ENCODE data around the gene VSTM2B.
"Not testable (repeated sequence)": the region's sequence is repeated elsewhere in the genome, so short reads cannot be mapped to it uniquely, and the experiment has no call there.

The VSTM2B gene

GRCh38 chr19:29545866-29546582, 20.2 kb downstream of the VSTM2B start:
- DNase-seq (ENCODE audit: low read depth): no peak

- no peak for DNase-seq (ENCODE audit: low read depth)
Measured at GRCh38 chr19:29546583-29547190, 20.9 kb downstream of the VSTM2B start.

GRCh38 chr19:29547361-29547960, 21.7 kb downstream of the VSTM2B start:
- DNase-seq (ENCODE audit: low read depth): no peak

- DNase-seq (ENCODE audit: low read depth): no peak
Measured at GRCh38 chr19:29547981-29548380, 22.2 kb downstream of the VSTM2B start.

- no peak for DNase-seq (ENCODE audit: low read depth)
Measured at GRCh38 chr19:29548483-29549085, 22.8 kb downstream of the VSTM2B start.

GRCh38 chr19:29549105-29550070, 23.6 kb downstream of the VSTM2B start:
- no peak for DNase-seq (ENCODE audit: low read depth)

GRCh38 chr19:29550896-29551295, 25.1 kb downstream of the VSTM2B start:
- DNase-seq (ENCODE audit: low read depth): no peak

- no peak for DNase-seq (ENCODE audit: low read depth)
Measured at GRCh38 chr19:29551774-29552173, 26.0 kb downstream of the VSTM2B start.

- DNase-seq (ENCODE audit: low read depth): no peak
Measured at GRCh38 chr19:29552454-29553280, 26.9 kb downstream of the VSTM2B start.

- no peak for DNase-seq (ENCODE audit: low read depth)
Measured at GRCh38 chr19:29554149-29554548, 28.4 kb downstream of the VSTM2B start.

- DNase-seq (ENCODE audit: low read depth): not testable (repeated sequence)
Measured at GRCh38 chr19:29559110-29559509, 33.3 kb downstream of the VSTM2B start.

- no peak for DNase-seq (ENCODE audit: low read depth)
Measured at GRCh38 chr19:29559743-29560142, 33.9 kb downstream of the VSTM2B start.

- no peak for DNase-seq (ENCODE audit: low read depth)
Measured at GRCh38 chr19:29560313-29561075, 34.7 kb downstream of the VSTM2B start.

GRCh38 chr19:29561601-29562000, 35.8 kb downstream of the VSTM2B start:
- DNase-seq (ENCODE audit: low read depth): no peak

GRCh38 chr19:29562299-29563297, 36.8 kb downstream of the VSTM2B start:
- no peak for DNase-seq (ENCODE audit: low read depth)

- no peak for DNase-seq (ENCODE audit: low read depth)
Measured at GRCh38 chr19:29563486-29564101, 37.8 kb downstream of the VSTM2B start.

- DNase-seq (ENCODE audit: low read depth): no peak
Measured at GRCh38 chr19:29564574-29565005, 38.8 kb downstream of the VSTM2B start.

GRCh38 chr19:29565171-29565570, 39.4 kb downstream of the VSTM2B start:
- no peak for DNase-seq (ENCODE audit: low read depth)

Measured in activated gamma-delta T cell treated with anti-CD3 and anti-CD28 coated beads, Interleukin-2, amount 50 U/mL, for 16 hours (primary cell).